OCI-LY3 (cell line): ENCODE measurements around the gene LRP6.

ENCODE experiments used
- EZH2phosphoT487 ChIP-seq: fragments of 200-600 bp; shearing (Covaris generic); IDR thresholded peaks from 2 replicates; pipeline ENCODE4 v1.6.1; 2018; ENCODE audit warnings: antibody characterized with exemption, mixed run types, low read depth
- TF ChIP-seq, protein P1 (sequence below): fragments of 200-600, 300-600 bp; sonication (generic); IDR thresholded peaks from 2 replicates; pipeline ENCODE4 v1.5.1; 2014; ENCODE audit warnings: antibody characterized with exemption, low read length, low read depth

DNA sequence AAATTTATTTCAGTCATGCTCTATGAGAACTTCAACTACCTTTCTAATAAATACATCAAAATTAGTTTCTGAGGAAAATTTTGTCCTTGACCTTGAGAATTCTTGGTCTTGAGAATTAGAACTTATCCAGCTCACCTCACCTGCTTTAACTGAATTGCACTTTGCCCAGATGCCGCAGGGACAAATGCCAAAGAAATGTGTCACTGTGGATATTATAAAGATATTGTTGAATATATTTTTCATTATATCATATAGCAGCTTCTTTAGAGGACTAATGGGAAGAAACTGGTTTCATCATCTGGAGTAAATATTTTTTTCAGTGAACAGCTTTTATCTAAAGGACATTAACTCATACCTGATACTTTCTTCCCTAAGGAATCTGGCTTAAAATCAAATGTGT is 54.1 kb downstream of the LRP6 start:
- TF ChIP-seq, protein P1, sequence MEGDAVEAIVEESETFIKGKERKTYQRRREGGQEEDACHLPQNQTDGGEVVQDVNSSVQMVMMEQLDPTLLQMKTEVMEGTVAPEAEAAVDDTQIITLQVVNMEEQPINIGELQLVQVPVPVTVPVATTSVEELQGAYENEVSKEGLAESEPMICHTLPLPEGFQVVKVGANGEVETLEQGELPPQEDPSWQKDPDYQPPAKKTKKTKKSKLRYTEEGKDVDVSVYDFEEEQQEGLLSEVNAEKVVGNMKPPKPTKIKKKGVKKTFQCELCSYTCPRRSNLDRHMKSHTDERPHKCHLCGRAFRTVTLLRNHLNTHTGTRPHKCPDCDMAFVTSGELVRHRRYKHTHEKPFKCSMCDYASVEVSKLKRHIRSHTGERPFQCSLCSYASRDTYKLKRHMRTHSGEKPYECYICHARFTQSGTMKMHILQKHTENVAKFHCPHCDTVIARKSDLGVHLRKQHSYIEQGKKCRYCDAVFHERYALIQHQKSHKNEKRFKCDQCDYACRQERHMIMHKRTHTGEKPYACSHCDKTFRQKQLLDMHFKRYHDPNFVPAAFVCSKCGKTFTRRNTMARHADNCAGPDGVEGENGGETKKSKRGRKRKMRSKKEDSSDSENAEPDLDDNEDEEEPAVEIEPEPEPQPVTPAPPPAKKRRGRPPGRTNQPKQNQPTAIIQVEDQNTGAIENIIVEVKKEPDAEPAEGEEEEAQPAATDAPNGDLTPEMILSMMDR, result no peak
- TF ChIP-seq EZH2phosphoT487, result no peak
